ENCODE data around the gene RETREG3. TPM values are rescaled to one million over a fixed set of nuclear protein-coding genes. Genes with fewer than 3 reads are reported as not detected.

RETREG3 gene
- total and polyA plus RNA-seq, 2 of the 13 experiments (the other 11 are each of a cell fraction or from before 2014, with no cell fraction given): 47.0 to 55.8 TPM

DNA sequence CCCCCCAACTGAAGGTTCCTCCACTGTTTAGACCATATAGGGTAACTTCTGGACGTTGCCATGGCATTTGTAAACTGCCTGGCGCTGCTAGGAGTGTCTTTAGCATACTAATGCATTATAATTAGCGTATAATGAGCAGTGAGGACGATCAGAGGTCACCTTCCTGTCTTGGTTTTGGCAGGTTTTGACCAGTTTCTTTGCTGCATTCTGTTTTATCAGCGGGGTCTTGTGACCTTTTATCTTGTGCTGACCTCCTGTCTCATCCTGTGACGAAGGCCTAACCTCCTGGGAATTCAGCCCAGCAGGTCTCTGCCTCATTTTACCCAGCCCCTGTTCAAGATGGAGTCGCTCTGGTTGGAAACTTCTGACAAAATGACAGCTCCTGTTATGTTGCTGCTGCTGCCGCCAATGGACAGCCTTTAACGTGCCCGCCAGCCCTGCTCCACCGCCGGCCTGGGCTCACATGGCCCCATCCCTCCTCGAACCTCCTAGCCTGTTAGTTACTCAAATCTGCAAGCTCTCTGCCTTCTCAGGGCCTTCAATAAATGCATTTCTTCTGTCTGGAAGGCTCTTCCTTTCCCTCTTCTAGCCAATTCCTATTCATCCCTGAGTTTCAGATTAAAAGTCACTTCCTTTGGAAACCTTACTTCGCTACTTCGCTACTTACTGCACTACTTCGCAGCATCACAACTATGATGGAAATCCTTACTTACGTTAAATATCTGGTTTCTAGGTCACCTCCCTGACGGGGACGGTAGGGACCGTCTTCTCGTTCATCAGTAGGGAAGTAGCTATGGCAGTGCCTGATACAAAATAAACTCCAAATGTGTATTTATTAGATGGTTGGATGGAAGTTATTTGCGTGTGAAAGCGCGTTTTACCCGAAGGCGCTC is 73.8 kb downstream of the RETREG3 start (continued):
- TF ChIP-seq BCLAF1 (IDR thresholded peaks at IDR 0.05) (no peak), IRX3 (CRISPR knock-in tag; IDR thresholded peaks at IDR 0.05; ENCODE audit: borderline replicate concordance, low read depth) (no peak), PAX8 (CRISPR knock-in tag; IDR thresholded peaks at IDR 0.05; ENCODE audit: borderline replicate concordance) (no peak), MTA3 (CRISPR knock-in tag; IDR thresholded peaks at IDR 0.05) (no peak), HMG20A (CRISPR knock-in tag; IDR thresholded peaks at IDR 0.05; ENCODE audit: borderline replicate concordance) (no peak), GTF3A (CRISPR knock-in tag; conservative IDR thresholded peaks at IDR 0.05) (no peak), ZNF510 (CRISPR knock-in tag; IDR thresholded peaks at IDR 0.05; ENCODE audit: low read depth) (peak; percentile 49; the same call in 1 of the 2 replicates), RNF2 (conservative IDR thresholded peaks at IDR 0.05; ENCODE audit: low read depth) (no peak), EHMT2 (IDR thresholded peaks at IDR 0.05; ENCODE audit: borderline replicate concordance, low read depth, low read length) (no peak), PBX3 (CRISPR knock-in tag; IDR thresholded peaks at IDR 0.05; ENCODE audit: borderline replicate concordance) (no peak), SNAPC4 (CRISPR knock-in tag; IDR thresholded peaks at IDR 0.05) (no peak; the same call in 1 of the 2 replicates), NCOR1 (IDR thresholded peaks at IDR 0.05; ENCODE audit: borderline replicate concordance, low read length) (no peak)
- TF ChIP-seq, protein P1, sequence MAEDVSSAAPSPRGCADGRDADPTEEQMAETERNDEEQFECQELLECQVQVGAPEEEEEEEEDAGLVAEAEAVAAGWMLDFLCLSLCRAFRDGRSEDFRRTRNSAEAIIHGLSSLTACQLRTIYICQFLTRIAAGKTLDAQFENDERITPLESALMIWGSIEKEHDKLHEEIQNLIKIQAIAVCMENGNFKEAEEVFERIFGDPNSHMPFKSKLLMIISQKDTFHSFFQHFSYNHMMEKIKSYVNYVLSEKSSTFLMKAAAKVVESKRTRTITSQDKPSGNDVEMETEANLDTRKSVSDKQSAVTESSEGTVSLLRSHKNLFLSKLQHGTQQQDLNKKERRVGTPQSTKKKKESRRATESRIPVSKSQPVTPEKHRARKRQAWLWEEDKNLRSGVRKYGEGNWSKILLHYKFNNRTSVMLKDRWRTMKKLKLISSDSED (CRISPR knock-in tag; IDR thresholded peaks at IDR 0.05): no peak
- TF ChIP-seq, protein P2, sequence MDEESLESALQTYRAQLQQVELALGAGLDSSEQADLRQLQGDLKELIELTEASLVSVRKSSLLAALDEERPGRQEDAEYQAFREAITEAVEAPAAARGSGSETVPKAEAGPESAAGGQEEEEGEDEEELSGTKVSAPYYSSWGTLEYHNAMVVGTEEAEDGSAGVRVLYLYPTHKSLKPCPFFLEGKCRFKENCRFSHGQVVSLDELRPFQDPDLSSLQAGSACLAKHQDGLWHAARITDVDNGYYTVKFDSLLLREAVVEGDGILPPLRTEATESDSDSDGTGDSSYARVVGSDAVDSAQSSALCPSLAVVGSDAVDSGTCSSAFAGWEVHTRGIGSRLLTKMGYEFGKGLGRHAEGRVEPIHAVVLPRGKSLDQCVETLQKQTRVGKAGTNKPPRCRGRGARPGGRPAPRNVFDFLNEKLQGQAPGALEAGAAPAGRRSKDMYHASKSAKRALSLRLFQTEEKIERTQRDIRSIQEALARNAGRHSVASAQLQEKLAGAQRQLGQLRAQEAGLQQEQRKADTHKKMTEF (CRISPR knock-in tag; IDR thresholded peaks at IDR 0.05): peak; percentile 13; the same call in 1 of the 2 replicates

Data from HepG2 (cell line).